ENCODE data around the gene SH3GLB2.
A peak's percentile ranks its signal among the peaks of the same experiment; 100 is the strongest.
"Not testable (repeated sequence)": the region's sequence is repeated elsewhere in the genome, so short reads cannot be mapped to it uniquely, and the experiment has no call there.

Gene SH3GLB2

DNA sequence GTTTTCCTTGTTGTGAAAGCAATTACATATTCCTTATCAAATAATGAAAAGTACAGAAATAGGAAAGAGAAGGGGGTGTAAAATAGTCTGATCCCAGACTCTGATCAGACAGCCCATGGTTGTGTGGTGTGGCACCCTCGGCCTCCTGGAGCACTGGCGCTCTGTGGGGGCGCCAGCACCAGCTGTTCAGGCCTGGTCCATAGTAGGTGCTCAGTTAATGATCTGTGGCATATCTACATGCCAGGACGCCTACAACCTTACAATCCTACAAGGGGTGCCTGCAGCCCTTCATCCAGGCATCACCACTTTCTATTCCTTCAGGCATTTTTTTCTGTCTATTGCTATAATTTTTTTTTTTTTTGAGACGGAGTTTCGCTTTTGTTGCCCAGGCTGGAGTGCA is 24.9 kb upstream of the SH3GLB2 start:
- DNase-seq = no peak

DNA sequence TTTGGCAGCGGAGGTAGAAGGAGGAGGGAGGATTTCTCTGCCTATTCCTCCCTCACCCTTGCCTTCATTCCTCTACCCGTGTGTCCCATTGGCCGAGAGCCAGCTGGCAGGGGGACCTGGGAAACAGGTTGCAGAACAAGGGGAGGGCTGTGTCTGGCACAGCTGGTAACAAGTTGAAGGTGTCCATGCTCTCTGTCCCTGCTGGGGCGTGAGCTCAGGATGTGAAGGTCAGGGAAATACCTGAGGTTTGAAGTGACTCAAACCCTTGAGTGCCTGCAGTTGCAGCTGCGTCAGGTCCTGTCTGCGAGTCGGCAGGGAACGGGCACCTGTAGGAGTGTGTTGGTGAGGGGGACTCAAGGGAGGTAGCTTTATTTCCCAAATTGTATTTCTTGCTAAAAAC is 24.5 kb upstream of the SH3GLB2 start:
- no peak for DNase-seq

DNA sequence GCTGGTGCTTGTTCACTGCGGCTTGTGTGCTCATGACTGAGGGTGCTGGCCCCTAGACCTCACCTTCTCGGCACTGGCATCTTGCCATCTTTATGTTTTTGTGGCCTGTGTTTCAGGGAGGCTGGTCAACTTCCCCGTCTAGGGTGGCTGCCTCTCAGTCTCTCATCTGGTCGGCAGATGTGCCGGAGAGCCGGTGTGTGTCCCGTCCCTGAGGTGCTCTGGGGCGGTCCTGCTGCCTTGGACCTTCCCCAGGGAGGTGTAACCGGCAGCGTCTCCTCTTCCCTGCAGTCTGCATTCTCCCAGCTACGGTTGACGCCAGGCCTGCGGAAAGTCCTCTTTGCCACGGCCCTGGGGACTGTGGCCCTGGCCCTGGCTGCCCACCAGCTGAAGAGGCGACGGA is 13.9 kb upstream of the SH3GLB2 start:
- DNase-seq = no peak

DNA sequence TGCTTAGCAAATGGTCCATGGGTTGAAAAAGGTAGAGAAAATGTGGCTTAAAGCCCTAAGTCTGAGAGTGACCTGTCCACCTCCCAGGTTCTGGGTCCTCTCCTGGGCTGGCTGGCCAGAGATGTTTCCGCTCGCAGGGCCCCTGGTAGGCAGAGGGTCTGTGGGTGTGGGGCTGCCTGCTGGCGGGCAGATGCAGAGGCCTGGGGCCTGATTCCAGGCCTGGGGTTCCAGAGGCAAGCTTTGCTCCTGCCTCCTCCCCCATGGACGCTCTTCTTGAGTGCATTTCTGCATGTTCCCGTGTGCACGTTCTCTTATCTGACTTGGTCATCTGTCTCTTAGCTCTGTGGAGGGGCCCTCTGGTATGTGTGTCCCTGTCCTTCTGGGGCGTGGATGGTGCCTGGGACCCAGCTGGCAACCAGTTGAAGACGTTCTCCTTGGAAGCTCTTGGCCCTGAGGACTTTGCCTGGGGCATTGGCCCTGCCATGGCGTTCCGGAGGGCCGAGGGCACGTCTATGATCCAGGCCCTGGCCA is 12.0 kb upstream of the SH3GLB2 start:
- no peak for DNase-seq

DNA sequence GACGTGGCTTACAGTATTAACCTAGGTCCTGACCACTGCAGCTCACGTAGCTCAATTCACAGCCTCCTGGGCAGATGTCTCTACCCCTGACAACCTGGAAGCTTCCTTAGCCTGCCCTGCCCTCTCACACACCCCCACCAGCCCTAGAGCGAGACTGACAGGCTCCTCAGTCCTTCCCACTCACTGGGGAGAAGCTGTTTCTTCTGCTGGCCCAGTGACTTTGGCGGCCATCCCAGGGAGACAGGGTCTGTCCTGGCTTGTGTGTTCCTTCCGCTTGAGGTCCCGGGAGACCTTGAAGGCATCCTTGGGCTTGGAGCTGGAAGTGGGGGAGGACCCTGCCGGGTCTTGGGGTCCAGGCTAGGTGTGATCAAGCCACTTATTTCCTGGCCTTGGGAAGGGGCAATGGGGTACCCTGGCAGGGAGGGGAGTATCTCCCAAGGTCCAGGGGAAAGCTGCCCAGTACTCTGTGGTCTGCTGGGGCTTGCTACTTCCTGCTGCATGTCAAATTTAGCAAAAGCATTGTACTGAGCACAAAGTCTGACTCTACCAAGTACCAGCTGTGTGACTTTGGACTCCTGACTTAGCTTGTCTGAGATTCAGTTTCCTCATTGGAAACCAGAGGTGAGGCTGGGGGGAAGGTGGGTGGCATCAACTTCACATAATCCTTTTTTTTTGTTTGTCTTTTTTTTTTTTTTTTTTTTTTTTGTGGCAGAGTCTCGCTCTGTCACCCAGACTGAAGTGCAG is 10.2 kb upstream of the SH3GLB2 start:
- no peak for DNase-seq

DNA sequence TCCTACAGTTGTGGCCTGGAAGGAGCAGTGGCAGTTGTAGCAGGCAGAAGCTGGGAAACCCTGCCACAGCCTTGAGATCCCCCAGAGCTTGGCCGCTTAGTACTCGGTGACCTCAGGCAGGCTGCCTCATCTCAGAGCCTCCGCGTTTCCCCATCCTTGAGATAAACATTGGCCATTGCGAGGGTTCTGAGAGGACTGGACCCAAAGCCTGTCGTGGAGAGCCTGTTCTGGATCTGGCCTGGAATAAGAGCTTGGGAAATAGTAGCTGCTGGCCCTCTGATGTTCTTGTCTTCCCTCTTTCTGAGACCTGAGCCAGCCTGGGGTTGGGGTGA is 9.6 kb upstream of the SH3GLB2 start:
- DNase-seq = no peak

DNA sequence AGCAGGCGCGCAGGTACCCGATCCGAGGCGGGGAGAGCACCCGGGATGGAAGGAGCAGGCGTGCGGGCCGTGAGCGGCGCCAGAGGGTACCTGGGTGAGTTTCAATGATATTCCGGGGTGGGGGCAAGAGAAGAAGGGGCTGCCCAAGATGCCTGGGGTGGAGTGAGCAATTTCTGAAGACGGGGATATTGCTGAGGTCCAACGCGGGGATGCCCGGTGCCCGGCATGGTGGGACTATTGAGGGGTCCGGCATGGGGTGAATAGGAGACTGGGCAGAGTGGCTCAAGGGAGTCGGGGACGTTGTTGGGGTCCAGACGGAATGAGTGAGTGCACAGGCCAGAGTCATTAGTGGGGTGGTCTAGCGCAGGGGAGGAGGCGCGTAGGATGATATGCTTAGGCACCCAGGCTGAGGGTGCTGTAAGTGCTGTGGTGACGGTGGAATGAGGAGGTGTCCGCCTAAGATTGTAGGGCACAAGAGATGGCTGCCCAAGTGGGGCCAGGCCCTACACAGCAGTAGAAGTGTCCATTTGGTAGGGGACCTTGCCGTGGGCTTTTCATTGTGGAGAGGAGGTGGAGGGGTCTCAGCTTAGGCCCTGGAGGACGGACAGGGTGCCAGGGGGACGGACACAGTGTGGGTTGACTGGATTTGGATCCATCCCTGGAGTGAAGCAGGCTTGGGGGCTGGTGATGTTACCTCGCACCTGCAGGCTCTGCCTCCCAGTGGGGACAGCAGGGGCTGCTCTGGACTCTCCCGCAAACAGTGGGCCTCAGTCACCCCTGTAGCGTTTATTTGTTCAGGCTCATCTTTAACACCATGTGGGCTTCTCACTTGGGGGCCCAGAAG is 9.0 kb upstream of the SH3GLB2 start:
- DNase-seq = no peak

DNA sequence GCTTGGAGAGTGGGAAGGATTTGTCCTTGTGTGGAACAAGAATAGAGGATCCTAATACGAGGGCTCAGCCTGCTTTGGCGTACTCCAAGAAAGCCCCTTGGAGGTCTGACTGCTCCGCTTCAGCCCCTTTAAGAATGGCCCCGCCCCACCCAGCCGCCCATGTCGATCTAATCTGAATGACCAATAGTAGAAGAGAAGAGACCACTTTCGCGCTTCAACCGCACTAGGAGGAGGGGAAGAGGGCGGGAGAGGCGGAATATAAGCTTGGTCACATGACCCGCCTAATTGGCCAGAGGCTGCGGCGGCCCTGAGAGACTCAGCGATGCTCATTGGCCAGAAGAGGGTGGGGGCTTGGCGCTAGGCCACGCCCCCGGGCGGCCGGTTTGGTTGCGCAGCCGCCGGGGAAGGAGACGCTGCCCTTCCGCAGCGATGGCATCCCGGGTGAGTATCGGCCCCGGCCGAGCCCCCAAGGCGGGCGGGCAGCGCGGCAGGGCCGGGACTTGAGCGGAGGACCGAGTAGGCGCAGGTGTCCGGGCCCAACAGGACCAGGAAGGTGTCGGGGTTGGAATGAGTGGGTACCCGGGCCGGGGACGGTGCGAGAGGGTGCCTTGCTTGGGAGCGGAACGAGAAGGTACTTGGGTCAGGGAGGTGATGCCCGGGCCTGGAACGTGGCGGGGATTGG is 8.3 kb upstream of the SH3GLB2 start, which contains the start of gene MIGA2:
Gene MIGA2, plus strand, starts transcription at position 386 of the 682 bp plus-strand sequence. CDS start 3,969 bp downstream, outside the sequence.
- DNase-seq = peak; percentile 98

DNA sequence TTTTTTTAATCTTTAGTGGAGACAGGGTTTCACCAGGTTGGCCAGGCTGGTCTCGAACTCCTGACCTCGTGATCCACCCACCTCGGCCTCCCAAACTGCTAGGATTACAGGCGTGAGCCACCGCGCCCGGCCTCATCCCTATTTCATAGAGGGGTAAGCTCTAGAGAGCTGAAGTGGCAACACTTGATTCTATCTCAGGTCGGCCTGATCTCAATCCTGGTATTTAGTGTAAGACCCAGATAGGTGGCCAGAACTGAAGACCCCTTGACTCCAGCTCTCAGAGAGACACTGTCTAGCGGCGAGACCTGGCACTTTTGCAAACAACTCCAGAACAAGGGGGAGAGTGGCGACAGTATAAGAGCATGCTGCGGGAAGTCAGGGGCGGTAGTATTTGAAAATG is 7.7 kb upstream of the SH3GLB2 start:
- not testable (repeated sequence) for DNase-seq

DNA sequence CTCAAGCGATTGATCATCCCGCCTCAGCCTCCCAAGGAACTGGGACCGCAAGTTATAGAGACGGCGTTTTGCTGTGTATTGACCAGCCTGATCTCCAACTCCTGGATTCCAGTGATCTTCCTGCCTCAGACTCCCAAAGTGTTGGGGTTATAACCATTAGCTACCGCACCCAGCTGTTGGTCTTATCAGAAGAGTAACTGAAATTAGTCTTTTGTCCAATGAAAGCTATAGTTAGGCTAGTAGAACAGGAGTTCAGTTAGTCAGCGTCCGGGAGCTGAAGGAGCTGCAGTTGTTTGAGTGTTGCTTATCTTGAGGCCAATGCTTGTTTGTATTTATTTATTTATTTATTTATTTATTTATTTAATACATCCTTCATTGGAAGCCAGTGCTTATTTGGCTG is 5.1 kb upstream of the SH3GLB2 start:
- no peak for DNase-seq

DNA sequence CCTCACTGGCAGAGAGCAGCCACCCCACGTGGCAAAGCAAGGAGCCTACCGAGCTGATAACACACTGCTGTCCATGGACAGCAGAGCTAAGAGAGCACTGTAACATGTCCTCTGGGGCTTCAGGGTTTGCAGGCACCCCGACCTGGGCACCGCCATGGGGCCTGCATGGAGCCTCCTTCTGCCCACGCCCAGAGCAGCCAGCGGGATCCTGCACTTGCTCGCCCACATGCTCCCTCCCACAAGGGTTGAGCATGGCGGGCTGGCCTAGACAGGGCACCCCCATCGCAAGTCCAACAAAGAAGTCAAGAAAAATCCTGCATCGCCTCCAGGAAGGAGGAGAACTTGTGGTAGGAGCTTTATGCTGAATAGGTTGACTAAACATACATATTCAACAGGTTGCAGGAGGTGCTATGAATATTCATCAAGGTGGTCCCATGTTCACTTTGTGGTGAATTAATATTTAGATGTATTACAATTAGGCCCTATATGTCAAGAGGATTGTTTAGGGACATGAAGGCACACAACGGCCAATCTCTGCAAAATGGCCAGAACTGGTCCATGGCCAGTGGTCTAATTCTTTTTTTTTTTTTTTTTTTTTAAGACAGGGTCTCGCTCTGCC is 4.5 kb upstream of the SH3GLB2 start:
- no peak for DNase-seq

DNA sequence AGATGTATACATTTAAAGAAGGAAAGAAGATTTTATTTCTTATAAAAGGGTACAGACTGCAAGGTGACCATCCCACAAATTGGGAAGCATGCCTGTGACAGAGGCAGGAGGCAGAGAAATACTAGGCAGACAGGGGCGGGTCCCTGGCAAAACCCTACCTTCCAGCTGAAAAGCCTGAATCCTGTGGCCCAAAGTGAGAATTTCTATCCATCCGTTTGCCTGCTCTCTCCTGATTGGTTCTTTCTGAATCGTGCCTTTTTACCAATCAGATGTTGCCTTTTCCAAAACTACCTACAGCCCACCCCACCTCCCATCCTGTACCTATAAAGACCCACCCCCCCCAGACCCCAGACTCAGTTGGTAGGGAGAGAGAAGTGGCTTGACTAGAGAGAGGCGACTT is 3.4 kb upstream of the SH3GLB2 start:
- DNase-seq = no peak

DNA sequence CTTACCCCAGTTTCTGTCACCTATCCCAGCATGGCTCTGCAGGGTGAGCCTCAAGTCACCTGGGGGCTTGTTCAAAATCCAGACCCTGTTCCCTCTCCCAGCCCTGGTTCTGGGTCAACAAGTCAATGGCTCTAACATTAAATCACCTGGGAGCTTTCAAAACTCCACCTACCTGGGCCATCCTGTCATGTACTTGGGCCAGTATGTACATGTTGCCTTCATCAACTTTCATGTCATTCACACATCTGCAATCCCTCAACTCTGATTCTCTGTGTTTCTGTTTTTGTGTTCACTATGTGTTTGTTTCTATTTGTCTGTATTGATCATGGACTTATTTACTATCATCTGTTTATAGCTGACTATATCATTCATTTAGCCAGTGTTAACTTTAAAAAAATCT is 2.1 kb upstream of the SH3GLB2 start:
- DNase-seq = no peak

DNA sequence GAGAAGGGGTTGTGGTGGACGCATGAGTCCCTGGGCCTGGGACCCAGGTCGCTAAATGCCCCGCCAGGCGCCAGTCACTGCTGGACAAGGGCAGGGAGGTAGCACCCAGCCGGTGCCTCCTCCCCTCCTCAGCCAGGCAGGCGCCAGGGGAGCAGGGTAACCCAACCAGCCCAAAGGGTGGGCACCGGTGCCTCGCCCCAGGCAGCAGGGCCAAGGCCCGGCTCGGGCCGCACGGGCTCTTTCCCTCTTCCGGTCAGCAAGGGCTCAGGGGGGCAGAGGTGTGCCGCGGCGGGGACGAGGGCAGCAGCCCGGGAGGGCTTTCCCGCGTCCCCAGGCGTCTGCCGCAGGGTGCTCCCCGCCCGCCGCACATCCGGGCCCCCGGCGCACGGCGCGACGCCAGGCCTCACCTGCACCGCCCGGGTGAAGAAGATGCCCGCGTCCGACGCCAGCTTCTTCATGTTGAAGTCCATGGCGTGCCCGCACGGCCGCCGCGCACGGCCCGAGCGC is 393 bp downstream of the SH3GLB2 start:
- DNase-seq = peak; percentile 77

DNA sequence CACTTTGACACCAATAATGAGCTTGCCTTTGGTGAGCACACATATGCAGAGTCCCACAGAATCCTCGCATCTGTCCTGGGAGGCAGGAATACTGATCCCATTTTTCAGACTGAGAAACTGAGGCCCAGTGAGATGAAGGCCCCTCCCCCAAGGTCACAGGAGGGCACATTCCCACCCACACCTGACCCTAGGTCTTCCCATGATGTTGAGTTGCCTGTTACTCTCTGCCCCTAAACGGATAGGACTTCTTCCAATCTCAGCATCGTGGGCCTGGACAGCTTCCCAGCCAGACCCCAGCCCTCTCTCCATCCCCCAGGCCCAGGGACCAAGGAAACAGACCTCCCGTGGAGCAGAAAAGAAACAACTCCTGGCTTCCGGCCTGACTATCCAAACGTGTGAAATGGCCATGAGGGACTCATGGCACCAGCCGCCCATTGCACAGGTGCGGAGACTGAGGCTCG is 877 bp downstream of the SH3GLB2 start:
- no peak for DNase-seq

DNA sequence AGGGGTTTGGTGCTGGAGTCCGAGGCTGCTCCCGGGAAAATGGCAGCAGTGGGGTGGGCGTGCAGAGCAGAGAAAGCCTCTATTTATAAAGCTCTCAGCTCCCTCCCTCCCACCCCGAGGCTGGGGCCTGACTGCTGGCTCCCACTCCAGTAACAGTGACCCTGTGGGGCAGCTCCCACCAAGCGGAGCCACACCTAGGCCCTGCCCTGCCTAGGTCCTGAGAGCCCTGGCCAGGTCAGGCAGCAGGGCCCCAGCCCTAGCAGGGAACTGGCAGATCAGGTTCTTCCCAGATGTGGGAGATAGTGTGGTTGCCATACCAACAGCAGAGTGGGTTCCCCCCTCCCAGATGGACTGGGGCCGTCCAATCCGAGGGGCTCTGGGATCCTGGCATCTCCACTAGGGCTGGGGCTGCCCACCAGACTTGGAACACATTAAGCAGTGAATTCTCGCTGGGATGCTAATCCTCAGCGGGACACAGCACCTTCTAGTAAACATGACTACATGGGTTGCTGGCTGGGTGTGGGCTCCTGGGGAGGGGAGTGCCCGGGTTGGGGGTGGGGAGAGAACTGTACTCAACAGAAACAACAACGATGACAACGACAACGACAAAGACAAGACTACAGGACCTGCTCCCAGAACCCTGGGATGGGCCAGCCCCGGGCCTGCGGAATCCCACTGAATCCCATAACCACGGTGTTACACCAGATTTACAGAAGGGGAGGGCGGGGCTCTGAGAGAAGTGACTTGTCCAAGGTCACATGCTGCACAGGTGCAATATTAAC is 1.5 kb downstream of the SH3GLB2 start:
- no peak for DNase-seq

DNA sequence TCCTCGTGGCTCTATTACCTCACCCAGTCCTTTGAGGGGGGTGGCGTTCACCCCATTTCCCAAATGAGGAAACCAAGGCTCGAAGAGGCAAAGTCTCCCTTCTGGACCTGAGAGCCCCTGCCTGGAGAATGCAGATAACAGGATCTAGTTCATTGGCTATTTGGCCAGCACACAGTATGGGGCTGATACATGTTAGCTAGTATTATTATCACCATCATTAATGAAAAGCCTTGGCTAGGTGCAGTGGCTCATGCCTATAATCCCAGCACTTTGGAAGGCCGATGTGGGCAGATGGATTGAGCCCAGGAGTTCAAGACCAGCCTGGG is 4.3 kb downstream of the SH3GLB2 start:
- no peak for DNase-seq

DNA sequence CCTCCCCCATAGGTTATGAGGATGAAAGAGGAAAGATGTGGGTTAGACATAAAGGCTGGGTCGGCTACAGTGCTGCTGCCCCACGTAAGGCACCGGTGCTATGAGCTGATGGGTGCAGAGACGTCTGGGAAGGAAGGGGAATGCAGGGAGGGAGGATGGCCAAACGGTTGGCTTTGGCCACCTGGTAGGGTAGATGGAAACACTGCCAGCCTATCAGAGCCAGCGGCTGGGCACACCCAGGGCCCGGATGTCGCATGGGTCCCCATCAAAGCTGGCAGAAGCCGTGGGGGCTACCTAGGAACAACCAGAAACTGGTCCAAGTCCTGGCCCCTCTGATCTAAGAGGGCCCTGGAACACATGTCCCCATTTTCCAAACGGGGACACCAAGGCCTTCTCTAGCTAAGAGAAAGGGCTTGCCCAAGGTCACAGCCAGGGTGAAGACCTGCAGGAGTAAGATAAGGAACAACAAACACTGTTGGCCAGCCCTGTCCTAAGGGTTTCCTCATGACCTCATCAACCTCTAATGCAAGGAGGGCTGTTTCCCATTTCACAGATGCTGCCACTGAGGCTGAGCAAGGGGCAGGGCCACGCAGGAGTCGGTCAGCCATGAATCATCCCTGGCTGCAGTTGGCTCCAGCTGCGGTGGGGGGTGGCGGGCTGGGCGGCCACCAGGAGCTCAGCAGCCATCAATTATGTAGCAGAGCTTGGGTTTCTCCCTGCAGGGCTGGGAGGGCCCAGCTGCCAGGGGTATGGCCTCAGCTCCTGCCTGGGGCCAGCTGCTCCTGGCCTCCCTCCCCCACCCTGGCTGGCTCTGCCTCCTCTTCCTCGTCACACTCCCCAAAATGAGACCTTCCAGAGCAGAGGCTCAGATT is 4.9 kb downstream of the SH3GLB2 start:
- no peak for DNase-seq

DNA sequence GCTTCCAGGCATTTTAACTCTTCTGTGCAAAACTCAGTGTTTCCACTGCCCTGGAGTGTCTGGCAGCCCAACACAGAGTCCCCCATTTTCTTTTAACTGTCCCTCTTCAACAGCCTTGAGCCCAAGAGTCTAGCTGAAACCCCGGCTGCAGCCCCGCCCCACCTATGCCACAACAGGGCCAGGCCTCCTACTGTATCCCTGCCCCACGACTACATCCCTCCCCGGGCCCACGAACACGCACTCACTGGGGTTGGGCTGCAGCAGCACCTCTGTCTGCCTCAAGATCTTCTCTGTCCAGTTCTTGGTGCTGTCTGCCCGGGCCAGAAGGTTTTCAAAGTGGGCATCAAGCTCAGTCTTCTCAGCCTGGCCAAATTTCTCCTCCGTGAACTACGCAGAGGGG is 6.1 kb downstream of the SH3GLB2 start:
- no peak for DNase-seq

DNA sequence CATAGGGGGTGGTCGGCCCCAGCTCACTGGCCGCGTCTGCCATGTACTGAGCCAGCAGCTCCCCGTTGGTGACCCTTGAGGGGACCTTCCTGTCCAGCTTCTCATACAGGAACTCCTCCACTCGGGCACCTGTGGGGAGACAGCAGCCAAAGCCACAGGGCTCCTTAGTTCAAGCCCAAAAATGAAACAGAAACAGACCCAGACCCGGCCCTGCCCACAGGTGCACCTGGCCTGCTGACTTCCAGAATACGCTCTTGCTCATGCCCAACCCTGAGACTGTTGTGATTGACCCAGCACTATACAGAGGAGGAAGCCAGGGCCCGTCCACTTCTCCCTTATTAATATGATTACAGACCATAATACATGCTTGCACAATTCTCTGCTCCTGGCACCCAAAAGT is 7.0 kb downstream of the SH3GLB2 start:
- DNase-seq = no peak

DNA sequence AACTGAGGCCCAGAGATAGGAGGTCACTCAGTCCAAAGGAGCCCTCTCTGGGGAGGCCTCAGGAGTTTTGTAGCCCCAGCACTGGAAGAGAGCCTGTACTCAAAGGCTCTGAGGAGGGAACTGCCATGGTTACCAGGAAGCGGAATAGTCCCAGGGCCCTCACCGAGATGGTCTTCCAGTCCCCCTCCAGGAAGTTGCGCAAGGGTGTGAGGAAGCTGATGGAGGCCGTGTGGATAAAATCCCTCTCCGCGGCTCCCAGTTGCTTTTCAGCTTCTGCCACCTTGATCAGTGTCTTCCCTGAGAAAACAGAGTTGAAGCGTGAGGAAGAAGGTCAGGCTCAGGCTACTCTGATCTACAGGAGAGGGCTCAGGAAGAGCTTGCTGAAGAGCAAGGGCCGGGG is 13.5 kb downstream of the SH3GLB2 start:
- no peak for DNase-seq
